Neural progenitor cell (in vitro differentiated cells): Measurements from ENCODE around the gene FUS. TPM values are rescaled to one million over a fixed set of nuclear protein-coding genes. Genes with fewer than 3 reads are reported as not detected.

Experiments
- DNase-seq: peaks from one replicate; pipeline ENCODE4 v3.0.0-alpha.2; 2016; ENCODE audit warnings: low spot score
- H2AFZ ChIP-seq: fragments of 200-600 bp; sonication (generic); replicated peaks from 2 replicates; pipeline ENCODE4 v1.6.1; 2016; ENCODE audit warnings: antibody characterized with exemption
- H3F3A ChIP-seq: fragments of 200-600 bp; sonication (generic); 2 replicates; pipeline ENCODE4 v1.6.1; 2016; ENCODE audit warnings: antibody characterized with exemption, low read depth
- H3K27ac ChIP-seq: fragments of 200-600 bp; sonication (generic); 2 replicates; pipeline ENCODE4 v1.5.1; 2016; ENCODE audit warnings: mild to moderate bottlenecking
- H3K27me3 ChIP-seq: fragments of 200-600 bp; sonication (generic); 2 replicates; pipeline ENCODE4 v1.6.1; 2016; ENCODE audit warnings: mild to moderate bottlenecking, moderate library complexity
- H3K36me3 ChIP-seq: fragments of 200-600 bp; sonication (generic); 2 replicates; pipeline ENCODE4 v1.5.1; 2016
- H3K4me1 ChIP-seq: fragments of 200-600 bp; sonication (generic); 2 replicates; pipeline ENCODE4 v1.6.1; 2016; ENCODE audit warnings: mixed run types
- H3K4me2 ChIP-seq: fragments of 200-600 bp; sonication (generic); 2 replicates; pipeline ENCODE4 v1.6.1; 2016
- H3K4me3 ChIP-seq: fragments of 200-600 bp; sonication (generic); 2 replicates; pipeline ENCODE4 v1.5.1; 2016
- H3K79me2 ChIP-seq: fragments of 200-600 bp; sonication (generic); 2 replicates; pipeline ENCODE4 v1.6.1; 2016; ENCODE audit warnings: low read depth
- H3K9ac ChIP-seq: fragments of 200-600 bp; sonication (generic); 2 replicates; pipeline ENCODE4 v1.6.1; 2016
- H3K9me3 ChIP-seq: fragments of 200-600 bp; sonication (generic); 2 replicates; pipeline ENCODE4 v1.5.1; 2016; ENCODE audit warnings: low read depth
- H4K20me1 ChIP-seq: fragments of 200-600 bp; sonication (generic); 2 replicates; pipeline ENCODE4 v1.6.1; 2016; ENCODE audit warnings: low read depth
- H3K27ac Mint-ChIP-seq: 3 replicates; pipeline ENCODE4 v1.8.0; 2021; ENCODE audit warnings: mixed read lengths
- H3K27me3 Mint-ChIP-seq: 2 replicates; pipeline ENCODE4 v1.8.0; 2022; ENCODE audit warnings: low read depth, mild to moderate bottlenecking, inconsistent platforms, moderate library complexity, mixed read lengths; ENCODE audit not compliant: insufficient read depth
- H3K36me3 Mint-ChIP-seq: 3 replicates; pipeline ENCODE4 v1.8.0; 2021; ENCODE audit warnings: mixed read lengths
- H3K4me1 Mint-ChIP-seq: 3 replicates; pipeline ENCODE4 v1.8.0; 2021; ENCODE audit warnings: mixed read lengths
- H3K4me3 Mint-ChIP-seq: 3 replicates; pipeline ENCODE4 v1.8.0; 2021; ENCODE audit warnings: mild to moderate bottlenecking, moderate library complexity, mixed read lengths
- H3K9me3 Mint-ChIP-seq: 3 replicates; pipeline ENCODE4 v1.8.0; 2020; ENCODE audit warnings: mixed read lengths
- EZH2 ChIP-seq: fragments of 200-600 bp; sonication (generic); IDR thresholded peaks from 2 replicates; pipeline ENCODE4 v1.6.1; 2017; ENCODE audit warnings: antibody characterized with exemption, mild to moderate bottlenecking, moderate library complexity
- EZH2phosphoT487 ChIP-seq: fragments of 200-600 bp; sonication (generic); IDR thresholded peaks from 2 replicates; pipeline ENCODE4 v1.6.1; 2017; ENCODE audit warnings: antibody characterized with exemption
- total RNA-seq: library from RNA; depleted of rRNA; stranded (reverse); fragments of >200 nt; gene quantifications from 2 replicates; pipeline ENCODE4 v1.2.3, GENCODE V29; 2015; ENCODE audit warnings: low replicate concordance
- TF ChIP-seq, protein P1 (sequence below): fragments of 200-600 bp; sonication (generic); IDR thresholded peaks from 2 replicates; pipeline ENCODE4 v1.5.1; 2017; ENCODE audit warnings: antibody characterized with exemption, mild to moderate bottlenecking

Gene FUS
- total RNA-seq, 1 donor from 2014 or later = 81.7 TPM

DNA sequence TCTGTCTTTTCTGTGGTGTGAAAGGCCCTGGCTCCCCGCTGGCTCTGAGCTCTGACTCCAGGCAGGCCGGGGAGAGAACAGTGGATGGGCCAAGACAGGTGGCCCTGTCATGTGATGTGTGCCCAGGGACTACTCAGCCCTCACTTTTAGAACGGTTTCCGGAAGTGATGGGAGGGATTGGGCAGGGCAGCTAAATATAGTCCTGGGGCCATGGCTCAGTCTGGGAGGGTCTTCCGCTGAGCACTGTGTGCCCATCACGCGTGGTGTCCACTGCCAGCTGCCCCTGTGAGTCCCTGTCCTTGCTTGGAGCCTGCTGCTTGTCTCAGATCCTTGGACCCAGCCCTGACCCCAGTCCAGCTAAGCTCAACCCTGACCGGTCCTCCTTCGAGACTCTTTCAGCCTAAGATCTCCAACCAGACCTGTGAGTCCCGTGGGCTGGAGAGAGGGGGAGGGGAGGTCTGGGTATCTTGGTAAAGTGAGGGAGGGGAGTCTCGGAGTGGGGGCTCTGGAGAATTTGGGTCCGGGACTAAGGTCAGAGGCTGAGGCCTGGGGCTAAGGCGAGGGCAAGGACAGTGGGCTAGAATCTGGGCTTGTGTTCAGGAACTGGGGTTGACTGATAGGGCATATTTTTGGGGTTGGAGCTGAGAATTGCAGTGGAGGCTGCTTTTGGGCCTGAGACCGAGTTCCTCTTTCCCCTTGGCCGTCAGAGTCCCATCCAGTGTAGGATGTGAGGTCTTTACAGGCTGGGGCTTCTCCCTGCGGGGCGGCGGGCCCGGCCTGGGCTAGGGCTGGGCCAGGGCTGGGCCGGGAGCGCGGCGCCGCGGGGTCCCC, 34.2 kb downstream of the FUS start, which contains the start of gene TRIM72:
TSS of gene TRIM72 (plus strand) at position 243 of the 831 bp plus-strand sequence. CDS start 620 bp downstream, outside the sequence.
- Mint-ChIP-seq H3K27me3 (peaks cover 62% of the 10 kb centered on the region), H3K4me1 (peaks cover 11% of the 10 kb centered on the region), H3K36me3 (no peaks in the 10 kb centered on the region), H3K9me3 (no peaks in the 10 kb centered on the region), H3K27ac (no peak within 1 kb of the TSS), H3K4me3 (peak within 1 kb of the TSS; percentile 84)
- no peaks in the 10 kb centered on the region for H3K9me3 ChIP-seq
- TF ChIP-seq, protein P1, sequence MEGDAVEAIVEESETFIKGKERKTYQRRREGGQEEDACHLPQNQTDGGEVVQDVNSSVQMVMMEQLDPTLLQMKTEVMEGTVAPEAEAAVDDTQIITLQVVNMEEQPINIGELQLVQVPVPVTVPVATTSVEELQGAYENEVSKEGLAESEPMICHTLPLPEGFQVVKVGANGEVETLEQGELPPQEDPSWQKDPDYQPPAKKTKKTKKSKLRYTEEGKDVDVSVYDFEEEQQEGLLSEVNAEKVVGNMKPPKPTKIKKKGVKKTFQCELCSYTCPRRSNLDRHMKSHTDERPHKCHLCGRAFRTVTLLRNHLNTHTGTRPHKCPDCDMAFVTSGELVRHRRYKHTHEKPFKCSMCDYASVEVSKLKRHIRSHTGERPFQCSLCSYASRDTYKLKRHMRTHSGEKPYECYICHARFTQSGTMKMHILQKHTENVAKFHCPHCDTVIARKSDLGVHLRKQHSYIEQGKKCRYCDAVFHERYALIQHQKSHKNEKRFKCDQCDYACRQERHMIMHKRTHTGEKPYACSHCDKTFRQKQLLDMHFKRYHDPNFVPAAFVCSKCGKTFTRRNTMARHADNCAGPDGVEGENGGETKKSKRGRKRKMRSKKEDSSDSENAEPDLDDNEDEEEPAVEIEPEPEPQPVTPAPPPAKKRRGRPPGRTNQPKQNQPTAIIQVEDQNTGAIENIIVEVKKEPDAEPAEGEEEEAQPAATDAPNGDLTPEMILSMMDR = no peak
- no peak for TF ChIP-seq EZH2
- no peak for TF ChIP-seq EZH2phosphoT487
- H4K20me1 ChIP-seq = peaks cover 16% of the 10 kb centered on the region
- peak within 1 kb of the TSS; percentile 96 for H2AFZ ChIP-seq
- peaks cover 9% of the 10 kb centered on the region for H3F3A ChIP-seq
- DNase-seq = no peak
- H3K36me3 ChIP-seq = no peaks in the 10 kb centered on the region
- peaks cover 23% of the 10 kb centered on the region for H3K4me1 ChIP-seq
- H3K79me2 ChIP-seq = no peaks in the 10 kb centered on the region
- peak within 1 kb of the TSS; percentile 87 for H3K4me2 ChIP-seq
- H3K4me3 ChIP-seq = peak within 1 kb of the TSS; percentile 51
- peaks cover 77% of the 10 kb centered on the region for H3K27me3 ChIP-seq
- no peak within 1 kb of the TSS for H3K9ac ChIP-seq
- H3K27ac ChIP-seq = no peak within 1 kb of the TSS

DNA sequence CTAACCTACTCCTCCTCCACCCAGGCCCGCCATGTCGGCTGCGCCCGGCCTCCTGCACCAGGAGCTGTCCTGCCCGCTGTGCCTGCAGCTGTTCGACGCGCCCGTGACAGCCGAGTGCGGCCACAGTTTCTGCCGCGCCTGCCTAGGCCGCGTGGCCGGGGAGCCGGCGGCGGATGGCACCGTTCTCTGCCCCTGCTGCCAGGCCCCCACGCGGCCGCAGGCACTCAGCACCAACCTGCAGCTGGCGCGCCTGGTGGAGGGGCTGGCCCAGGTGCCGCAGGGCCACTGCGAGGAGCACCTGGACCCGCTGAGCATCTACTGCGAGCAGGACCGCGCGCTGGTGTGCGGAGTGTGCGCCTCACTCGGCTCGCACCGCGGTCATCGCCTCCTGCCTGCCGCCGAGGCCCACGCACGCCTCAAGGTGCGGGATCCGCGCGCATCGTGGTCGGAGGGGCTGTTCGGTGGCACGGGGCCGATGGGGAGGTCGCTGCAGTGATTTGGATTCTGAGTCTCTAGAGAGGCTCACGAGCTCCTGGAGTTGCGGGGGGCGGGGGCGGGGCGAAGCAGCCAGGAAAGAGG, 34.9 kb downstream of the FUS start:
- H3K27ac ChIP-seq = no peak overlapping the region
- peak overlapping the region; percentile 96 for H2AFZ ChIP-seq
- H3K4me1 Mint-ChIP-seq = peaks cover 11% of the 10 kb centered on the region
- peak; percentile 52 for DNase-seq
- H3K9me3 Mint-ChIP-seq = no peaks in the 10 kb centered on the region
- peaks cover 9% of the 10 kb centered on the region for H3F3A ChIP-seq
- H4K20me1 ChIP-seq = peaks cover 16% of the 10 kb centered on the region
- H3K36me3 Mint-ChIP-seq = no peaks in the 10 kb centered on the region
- no peaks in the 10 kb centered on the region for H3K79me2 ChIP-seq
- H3K27ac Mint-ChIP-seq = no peak overlapping the region
- H3K4me2 ChIP-seq = peak overlapping the region; percentile 87
- H3K9ac ChIP-seq = no peak overlapping the region
- peaks cover 23% of the 10 kb centered on the region for H3K4me1 ChIP-seq
- peaks cover 63% of the 10 kb centered on the region for H3K27me3 Mint-ChIP-seq
- peaks cover 79% of the 10 kb centered on the region for H3K27me3 ChIP-seq
- peak overlapping the region; percentile 84 for H3K4me3 Mint-ChIP-seq
- TF ChIP-seq, protein P1 = peak; percentile 14
- TF ChIP-seq EZH2phosphoT487 (no peak), EZH2 (peak; percentile 66)
- peak overlapping the region; percentile 51 for H3K4me3 ChIP-seq
- no peaks in the 10 kb centered on the region for H3K9me3 ChIP-seq
- no peaks in the 10 kb centered on the region for H3K36me3 ChIP-seq

DNA sequence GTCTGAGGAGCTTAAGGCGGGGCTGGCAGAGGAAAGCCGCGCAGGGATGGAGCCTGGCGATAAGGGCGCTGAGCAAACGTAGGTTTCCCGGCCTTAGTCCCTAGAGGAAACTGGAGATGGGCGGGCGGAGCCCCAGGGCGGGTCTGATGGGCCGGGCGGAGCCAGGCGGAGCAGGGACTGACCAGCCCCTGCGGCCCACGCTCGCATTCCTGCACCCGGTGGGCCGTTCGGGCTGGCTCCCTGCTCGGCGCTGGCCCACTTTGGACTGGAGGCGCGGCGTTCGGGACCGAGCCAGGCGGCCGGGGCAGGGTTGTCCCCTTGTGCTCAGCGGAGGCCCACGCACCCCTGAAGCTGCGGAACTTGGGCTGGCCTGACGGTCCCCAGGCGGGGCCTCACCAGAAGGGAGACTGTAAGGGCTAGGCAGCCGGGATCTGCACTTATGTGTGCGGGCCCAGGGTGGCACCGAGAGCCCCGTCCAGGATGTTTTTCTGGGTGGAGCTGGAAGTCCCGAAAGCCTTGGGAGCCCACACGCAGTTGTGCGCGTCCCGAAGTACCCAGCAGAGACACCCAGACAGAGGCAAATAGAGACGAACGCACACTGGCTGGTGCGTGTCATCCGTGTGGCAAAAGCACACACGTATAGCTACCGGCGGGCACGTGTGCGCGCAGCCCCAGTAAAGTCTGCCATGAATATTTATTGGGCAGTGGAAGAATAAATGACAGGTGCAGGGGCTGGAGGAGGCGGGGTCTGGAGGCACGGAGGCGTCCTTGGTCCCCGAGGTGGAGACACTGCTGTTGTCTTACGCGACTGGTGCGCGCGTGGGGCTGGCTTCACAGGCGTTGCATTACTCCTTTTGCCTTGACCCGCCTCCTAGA, 35.6 kb downstream of the FUS start:
- no peaks in the 10 kb centered on the region for H3K9me3 ChIP-seq
- Mint-ChIP-seq H3K27me3 (peaks cover 67% of the 10 kb centered on the region), H3K27ac (no peak overlapping the region), H3K9me3 (no peaks in the 10 kb centered on the region), H3K4me1 (peaks cover 11% of the 10 kb centered on the region), H3K4me3 (peak overlapping the region; percentile 84), H3K36me3 (no peaks in the 10 kb centered on the region)
- no peaks in the 10 kb centered on the region for H3K36me3 ChIP-seq
- H3K4me3 ChIP-seq = peak overlapping the region; percentile 51
- peaks cover 16% of the 10 kb centered on the region for H4K20me1 ChIP-seq
- H3K9ac ChIP-seq = no peak overlapping the region
- peaks cover 9% of the 10 kb centered on the region for H3F3A ChIP-seq
- peak; percentile 94 for DNase-seq
- H3K27me3 ChIP-seq = peaks cover 79% of the 10 kb centered on the region
- TF ChIP-seq EZH2 (no peak), EZH2phosphoT487 (no peak)
- TF ChIP-seq, protein P1 = no peak
- H3K79me2 ChIP-seq = no peaks in the 10 kb centered on the region
- H3K4me1 ChIP-seq = peaks cover 23% of the 10 kb centered on the region
- H2AFZ ChIP-seq = peak overlapping the region; percentile 96
- H3K27ac ChIP-seq = no peak overlapping the region
- peak overlapping the region; percentile 87 for H3K4me2 ChIP-seq
